ENCODE data around the gene P2RY14.
"Not testable (repeated sequence)": the region's sequence is repeated elsewhere in the genome, so short reads cannot be mapped to it uniquely, and the experiment has no call there.

P2RY14 gene

GRCh38 chr3:151256749-151257148, 21.6 kb downstream of the P2RY14 start:
- ATAC-seq, result no peak

GRCh38 chr3:151248772-151249337, 29.5 kb downstream of the P2RY14 start:
- no peak for ATAC-seq

GRCh38 chr3:151242006-151242405, 36.3 kb downstream of the P2RY14 start:
- not testable (repeated sequence) for ATAC-seq

GRCh38 chr3:151236736-151237135, 41.6 kb downstream of the P2RY14 start:
- ATAC-seq, result no peak

GRCh38 chr3:151236316-151236715, 42.0 kb downstream of the P2RY14 start:
- ATAC-seq, result no peak

GRCh38 chr3:151234825-151235224, 43.5 kb downstream of the P2RY14 start:
- no peak for ATAC-seq

GRCh38 chr3:151232991-151233390, 45.4 kb downstream of the P2RY14 start:
- ATAC-seq, result no peak

GRCh38 chr3:151232403-151232802, 45.9 kb downstream of the P2RY14 start:
- not testable (repeated sequence) for ATAC-seq

GRCh38 chr3:151230646-151231045, 47.7 kb downstream of the P2RY14 start:
- ATAC-seq, result no peak

- no peak for ATAC-seq
Measured at GRCh38 chr3:151228666-151229040, 49.7 kb downstream of the P2RY14 start.

GRCh38 chr3:151227807-151228665, 50.3 kb downstream of the P2RY14 start:
- peak; percentile 61 to 66 for ATAC-seq

- peak in 1 of 2 donors; percentile 3 for ATAC-seq
Measured at GRCh38 chr3:151227266-151227806, 51.0 kb downstream of the P2RY14 start.

- no peak for ATAC-seq
Measured at GRCh38 chr3:151226825-151227224, 51.5 kb downstream of the P2RY14 start.

- ATAC-seq, result peak; percentile 57 to 71
Measured at GRCh38 chr3:151226088-151226563, 52.2 kb downstream of the P2RY14 start.

GRCh38 chr3:151225040-151225975, 53.0 kb downstream of the P2RY14 start:
- peak; percentile 17 to 40 for ATAC-seq

- no peak for ATAC-seq
Measured at GRCh38 chr3:151224268-151224866, 54.0 kb downstream of the P2RY14 start.

- ATAC-seq, result peak; percentile 89 to 95
Measured at GRCh38 chr3:151219056-151219455, 59.3 kb downstream of the P2RY14 start.

GRCh38 chr3:151218136-151218535, 60.2 kb downstream of the P2RY14 start:
- no peak for ATAC-seq

- ATAC-seq, result peak in 1 of 2 donors; percentile 41
Measured at GRCh38 chr3:151216641-151217607, 61.4 kb downstream of the P2RY14 start.

- no peak for ATAC-seq
Measured at GRCh38 chr3:151214459-151214858, 63.9 kb downstream of the P2RY14 start.

GRCh38 chr3:151213881-151214280, 64.5 kb downstream of the P2RY14 start:
- ATAC-seq, result no peak

All from activated CD4-positive, CD25-positive, alpha-beta regulatory T cell treated with anti-CD3 and anti-CD28 coated beads, Interleukin-2, amount 50 U/mL, for 24 hours (primary cell).